ENCODE results near the gene TMEM60. TPM values are rescaled to one million over a fixed set of nuclear protein-coding genes. Genes with fewer than 3 reads are reported as not detected.
A peak's percentile ranks its signal among the peaks of the same experiment; 100 is the strongest.

TMEM60 gene, protein sequence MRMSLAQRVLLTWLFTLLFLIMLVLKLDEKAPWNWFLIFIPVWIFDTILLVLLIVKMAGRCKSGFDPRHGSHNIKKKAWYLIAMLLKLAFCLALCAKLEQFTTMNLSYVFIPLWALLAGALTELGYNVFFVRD
- total RNA-seq (2013; cell fraction: nucleolus; rRNA removed), result 7.0 and 7.6 TPM in 2 replicates
- 15.5 and 21.0 TPM in 2 replicates for total RNA-seq (2014; rRNA removed)
- total RNA-seq (2014; rRNA removed; fragmentation: Illumina TruSeq; extraction: Trizol), result 20.1 and 21.3 TPM in 2 replicates
- 12.8 and 13.2 TPM in 2 replicates for total RNA-seq (2021)
- 10.9 TPM for polyA plus RNA-seq (2011; ENCODE audit: low read depth)
- 36.3 and 48.0 TPM in 2 replicates for polyA plus RNA-seq (2011; rRNA removed)
- 12.2 and 14.0 TPM in 2 replicates for polyA plus RNA-seq (2011; cell fraction: cytosol; rRNA removed)
- polyA plus RNA-seq (2011; cell fraction: nucleus; rRNA removed), result 9.8 and 12.7 TPM in 2 replicates
- polyA plus RNA-seq (2012), result 17.0 and 20.6 TPM in 2 replicates
- polyA plus RNA-seq (2014; fragmentation: Illumina TruSeq; extraction: Trizol), result 20.9 and 24.3 TPM in 2 replicates
- polyA plus RNA-seq (2014; fragmentation: Nextera tagmentation; extraction: Ambion mirVana), result 10 to 100 TPM; 75.6 to 94.2 TPM
- 18.8 and 25.7 TPM in 2 replicates for polyA plus RNA-seq (2014; rRNA removed)
- 10 to 100 TPM; 34.8 to 36.0 TPM for polyA plus RNA-seq (2016; fragmentation: Nextera tagmentation; extraction: Ambion mirVana)
- polyA minus RNA-seq (2011; rRNA and poly(A)+ RNA removed), result 11.5 and 11.6 TPM in 2 replicates
- polyA minus RNA-seq (2011; cell fraction: cytosol; rRNA and poly(A)+ RNA removed), result 3.1 and 6.0 TPM in 2 replicates
- polyA minus RNA-seq (2011; cell fraction: nucleus; rRNA and poly(A)+ RNA removed), result 3.4 and 4.4 TPM in 2 replicates
- Bru-seq, nascent RNA, result percentile 81 among the genes with signal in this experiment
- percentile 63 among the genes with signal in this experiment for BruChase-seq, experiment 1, labeled RNA remaining after a 6-hour chase
- percentile 75 among the genes with signal in this experiment for BruChase-seq, experiment 2, labeled RNA remaining after a 2-hour chase
- long read RNA-seq, experiment 1, transcript TMEM60-201 (2 exons, 1,023 nt), result major isoform, 10 of 10 reads
- long read RNA-seq, experiment 1, partial matches to known transcripts, result 0 of 10 reads
- long read RNA-seq, experiment 1, other reads (novel, unspliced or antisense), result 0 of 10 reads
- long read RNA-seq, experiment 2, transcript TMEM60-201 (2 exons, 1,023 nt), result major isoform, 55 of 61 reads
- long read RNA-seq, experiment 2, partial matches to known transcripts, result 0 of 61 reads
- long read RNA-seq, experiment 2, other reads (novel, unspliced or antisense), result 6 of 61 reads

GRCh38 chr7:77798394-77799077 lies at the start of gene TMEM60, which contains the start of gene PHTF2:
Gene TMEM60, minus strand, starts transcription at chr7:77798434. Its CDS starts 4,061 bp downstream, at chr7:77794373.
Gene PHTF2, plus strand, starts transcription at chr7:77798773.
- peaks cover 85% of the 10 kb centered on the region for H3K79me2 ChIP-seq (ENCODE audit: control insufficient read depth, insufficient read depth, low read length)
- peak within 1 kb of the TSS; percentile 94 for H3K4me3 ChIP-seq
- peaks cover 16% of the 10 kb centered on the region for H3K4me1 ChIP-seq (ENCODE audit: control insufficient read depth, insufficient read depth, low read length)
- intact Hi-C loops (cut with micrococcal nuclease; ENCODE audit: unreplicated experiment) (loop anchor here (2.0 kb wide), 2 partner anchors 102 to 108 kb away; partner anchors contain the start of gene RSBN1L), in situ Hi-C loops (cut with MboI) (no loop called here)
- ChIA-PET CTCF (interaction anchor here (0.6 to 2.2 kb wide), 7 partner anchors 13 to 235 kb away, joined by 3 to 11 read pairs (median 4); no protein-coding TSS in a partner anchor), POLR2A (interaction anchor here (0.6 to 2.0 kb wide), 3 partner anchors 101 to 553 kb away, joined by 3 to 5 read pairs (median 4); no protein-coding TSS in a partner anchor), RAD21 (ENCODE audit: unreplicated experiment) (interaction anchor here (0.6 to 1.2 kb wide), 4 partner anchors 65 to 140 kb away, joined by 3 to 5 read pairs (median 3); no protein-coding TSS in a partner anchor), SMC1A (ENCODE audit: uncharacterized antibody, unreplicated experiment) (interaction anchor here (0.6 to 2.0 kb wide), 5 partner anchors 37 to 137 kb away, joined by 3 to 5 read pairs (median 4); no protein-coding TSS in a partner anchor)
- 1% methylated on average over 61 of the region's 61 CpGs for WGBS (ENCODE audit: insufficient coverage, insufficient replicate concordance, low lambda C conversion rate, missing lambda C conversion rate)
- peak within 1 kb of the TSS; percentile 83 for H3K4me2 ChIP-seq (ENCODE audit: control insufficient read depth, insufficient read depth)
- H3K36me3 ChIP-seq (ENCODE audit: control insufficient read depth in 2 of 2, insufficient read depth in 2 of 2, low read length in 1 of 2), result peaks cover 0 to 11% of the 10 kb centered on the region in 2 experiments; a peak in 2 of 4 replicates
- BruUV-seq (replicated peaks), result no TSS peak
- no peaks in the 10 kb centered on the region; the same call in 2 of the 3 replicates for H3K9me3 ChIP-seq (replicated peaks; ENCODE audit: control insufficient read depth, insufficient read depth, low read length)
- no peaks in the 10 kb centered on the region for H4K20me1 ChIP-seq (ENCODE audit: control insufficient read depth, insufficient read depth)
- peak; percentile 92 for ATAC-seq
- peak; percentile 94 for FAIRE-seq
- peak; percentile 99 for DNase-seq (ENCODE audit: low read depth, low spot score)
- peak within 1 kb of the TSS; percentile 86 for H3K27ac ChIP-seq (ENCODE audit: control insufficient read depth, insufficient read depth)
- H3K9ac ChIP-seq (ENCODE audit: control insufficient read depth, insufficient read depth, low read length), result peak within 1 kb of the TSS; percentile 86
- no peaks in the 10 kb centered on the region for H3K27me3 ChIP-seq (replicated peaks in 1 of 2; ENCODE audit: control insufficient read depth in 2 of 2, insufficient read depth in 2 of 2, low read length in 1 of 2)
- H2AFZ ChIP-seq (ENCODE audit: control insufficient read depth, low read depth, low read length), result peak within 1 kb of the TSS; percentile 81
- TF ChIP-seq NR2C1 (IDR thresholded peaks at IDR 0.05) (no peak; the same call in 1 of the 2 replicates), RAD51 (IDR thresholded peaks at IDR 0.05) (0 out of 2 replicates have a peak, but pooled peaks have one; percentile 0), ZSCAN29 (IDR thresholded peaks at IDR 0.05) (no peak), MTA3 (IDR thresholded peaks at IDR 0.05; ENCODE audit: borderline replicate concordance, low read length) (no peak), ESRRA (IDR thresholded peaks at IDR 0.05; ENCODE audit: low read length) (no peak), CHD1 (IDR thresholded peaks at IDR 0.05; ENCODE audit: low read depth, low read length) (no peak; the same call in 1 of the 2 replicates), SUPT20H (IDR thresholded peaks at IDR 0.05; ENCODE audit: borderline replicate concordance, control insufficient read depth, low read depth, low read length) (no peak), NFIC (IDR thresholded peaks at IDR 0.05; ENCODE audit: low read depth, low read length) (peak; percentile 27; the same call in 1 of the 2 replicates), BHLHE40 (IDR thresholded peaks at IDR 0.05; ENCODE audit: borderline replicate concordance in 1 of 2, low read depth in 2 of 2, low read length in 1 of 2) (peak; percentile 31 to 47; a peak in 2 of 4 replicates)
- TF ChIP-seq, protein P1, sequence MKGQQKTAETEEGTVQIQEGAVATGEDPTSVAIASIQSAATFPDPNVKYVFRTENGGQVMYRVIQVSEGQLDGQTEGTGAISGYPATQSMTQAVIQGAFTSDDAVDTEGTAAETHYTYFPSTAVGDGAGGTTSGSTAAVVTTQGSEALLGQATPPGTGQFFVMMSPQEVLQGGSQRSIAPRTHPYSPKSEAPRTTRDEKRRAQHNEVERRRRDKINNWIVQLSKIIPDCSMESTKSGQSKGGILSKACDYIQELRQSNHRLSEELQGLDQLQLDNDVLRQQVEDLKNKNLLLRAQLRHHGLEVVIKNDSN (IDR thresholded peaks at IDR 0.05; ENCODE audit: borderline replicate concordance, extremely low read length, insufficient read depth, low read depth, low read length), result no peak
- TF ChIP-seq, protein P2, sequence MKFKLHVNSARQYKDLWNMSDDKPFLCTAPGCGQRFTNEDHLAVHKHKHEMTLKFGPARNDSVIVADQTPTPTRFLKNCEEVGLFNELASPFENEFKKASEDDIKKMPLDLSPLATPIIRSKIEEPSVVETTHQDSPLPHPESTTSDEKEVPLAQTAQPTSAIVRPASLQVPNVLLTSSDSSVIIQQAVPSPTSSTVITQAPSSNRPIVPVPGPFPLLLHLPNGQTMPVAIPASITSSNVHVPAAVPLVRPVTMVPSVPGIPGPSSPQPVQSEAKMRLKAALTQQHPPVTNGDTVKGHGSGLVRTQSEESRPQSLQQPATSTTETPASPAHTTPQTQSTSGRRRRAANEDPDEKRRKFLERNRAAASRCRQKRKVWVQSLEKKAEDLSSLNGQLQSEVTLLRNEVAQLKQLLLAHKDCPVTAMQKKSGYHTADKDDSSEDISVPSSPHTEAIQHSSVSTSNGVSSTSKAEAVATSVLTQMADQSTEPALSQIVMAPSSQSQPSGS (IDR thresholded peaks at IDR 0.05; ENCODE audit: low read length), result no peak
- TF ChIP-seq, protein P3, sequence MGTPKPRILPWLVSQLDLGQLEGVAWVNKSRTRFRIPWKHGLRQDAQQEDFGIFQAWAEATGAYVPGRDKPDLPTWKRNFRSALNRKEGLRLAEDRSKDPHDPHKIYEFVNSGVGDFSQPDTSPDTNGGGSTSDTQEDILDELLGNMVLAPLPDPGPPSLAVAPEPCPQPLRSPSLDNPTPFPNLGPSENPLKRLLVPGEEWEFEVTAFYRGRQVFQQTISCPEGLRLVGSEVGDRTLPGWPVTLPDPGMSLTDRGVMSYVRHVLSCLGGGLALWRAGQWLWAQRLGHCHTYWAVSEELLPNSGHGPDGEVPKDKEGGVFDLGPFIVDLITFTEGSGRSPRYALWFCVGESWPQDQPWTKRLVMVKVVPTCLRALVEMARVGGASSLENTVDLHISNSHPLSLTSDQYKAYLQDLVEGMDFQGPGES (IDR thresholded peaks at IDR 0.05), result peak; percentile 97
